PC-9 (cell line): ENCODE data around the gene SSH3. TPM values are rescaled to one million over a fixed set of nuclear protein-coding genes. Genes with fewer than 3 reads are reported as not detected.
A peak's percentile ranks its signal among the peaks of the same experiment; 100 is the strongest.

Source experiments
- BruUV-seq: library from RNA; stranded (reverse); fragments of 400-500 nt; replicated peaks from 2 replicates; lab custom pipeline; 2021; lab: Mats Ljungman, UMichigan
- CTCF ChIA-PET: fragments of 300-600 bp; sonication (Branson Sonifier 250); formaldehyde crosslinking; loops from one replicate; lab custom pipeline; 2022; ENCODE audit warnings: antibody characterized with exemption; lab: Charles Lee
- POLR2A ChIA-PET: fragments of 300-600 bp; sonication (Branson Sonifier 250); formaldehyde crosslinking; loops from one replicate; lab custom pipeline; 2022; ENCODE audit warnings: antibody characterized with exemption; ENCODE audit not compliant: unreplicated experiment; lab: Charles Lee
- DNase-seq, 2 experiments: peaks; one replicate each; pipeline versions ENCODE4 v3.0.0 to v3.0.0-alpha.2; 2015 to 2022; ENCODE audit warnings: mixed read lengths in 1 of 2
- H2AFZ ChIP-seq: fragments of 200-600 bp; sonication (generic); 2 replicates; pipeline ENCODE4 v1.8.1; 2017; ENCODE audit warnings: antibody characterized with exemption
- H3F3A ChIP-seq: fragments of 200-600 bp; sonication (generic); 2 replicates; pipeline ENCODE4 v1.8.1; 2017; ENCODE audit warnings: antibody characterized with exemption, mild to moderate bottlenecking, low read depth; ENCODE audit not compliant: insufficient read depth
- H3K27ac ChIP-seq: fragments of 200-600 bp; sonication (generic); 2 replicates; pipeline ENCODE4 v1.6.1; 2016; ENCODE audit warnings: mixed run types
- H3K27me3 ChIP-seq: fragments of 200-600 bp; sonication (generic); 2 replicates; pipeline ENCODE4 v1.6.1; 2016; ENCODE audit warnings: low read depth, mixed run types; ENCODE audit not compliant: insufficient read depth
- H3K36me3 ChIP-seq: fragments of 200-600 bp; sonication (generic); 2 replicates; pipeline ENCODE4 v1.6.1; 2016; ENCODE audit warnings: low read depth, mixed run types
- H3K4me1 ChIP-seq: fragments of 200-600 bp; sonication (generic); replicated peaks from 2 replicates; pipeline ENCODE4 v1.6.1; 2016; ENCODE audit warnings: mixed run types; ENCODE audit not compliant: insufficient read depth
- H3K4me2 ChIP-seq: fragments of 200-600 bp; sonication (generic); 2 replicates; pipeline ENCODE4 v1.6.1; 2017; ENCODE audit warnings: mixed run types
- H3K4me3 ChIP-seq: fragments of 200-600 bp; sonication (generic); 2 replicates; pipeline ENCODE4 v1.6.1; 2016; ENCODE audit warnings: mixed run types
- H3K79me2 ChIP-seq: fragments of 200-600 bp; sonication (generic); 2 replicates; pipeline ENCODE4 v1.6.1; 2017; ENCODE audit warnings: low read depth, mixed run types
- H3K9me2 ChIP-seq: fragments of 200-600 bp; sonication (generic); 2 replicates; pipeline ENCODE4 v1.8.1; 2017; ENCODE audit warnings: mild to moderate bottlenecking; ENCODE audit not compliant: insufficient read depth
- H3K9me3 ChIP-seq: fragments of 200-600 bp; sonication (generic); 2 replicates; pipeline ENCODE4 v1.8.1; 2016; ENCODE audit warnings: low read depth; ENCODE audit not compliant: insufficient read depth
- H4K20me1 ChIP-seq: fragments of 200-600 bp; sonication (generic); 2 replicates; pipeline ENCODE4 v1.8.1; 2017; ENCODE audit not compliant: insufficient read depth
- EZH2 ChIP-seq: fragments of 200-600 bp; sonication (generic); IDR thresholded peaks from 2 replicates; pipeline ENCODE4 v1.8.0; 2017; ENCODE audit warnings: antibody characterized with exemption, low read depth
- intact Hi-C: fragments of 100-400 bp; cut with micrococcal nuclease; formaldehyde crosslinking; loops from one replicate; pipeline ENCODE4 v1.10.0; 2022; ENCODE audit not compliant: unreplicated experiment
- total RNA-seq: library from RNA; stranded (reverse); gene quantifications from 2 replicates; pipeline ENCODE4 v1.2.3, GENCODE V29; 2021
- TF ChIP-seq, protein P1 (sequence below): fragments of 200-600 bp; sonication (generic); conservative IDR thresholded peaks from 2 replicates; pipeline ENCODE4 v1.6.1; 2017; ENCODE audit warnings: mixed run types, antibody characterized with exemption, mild to moderate bottlenecking, moderate library complexity

The SSH3 gene
- total RNA-seq, 1 experiment from 2014 or later: 124 TPM

DNA sequence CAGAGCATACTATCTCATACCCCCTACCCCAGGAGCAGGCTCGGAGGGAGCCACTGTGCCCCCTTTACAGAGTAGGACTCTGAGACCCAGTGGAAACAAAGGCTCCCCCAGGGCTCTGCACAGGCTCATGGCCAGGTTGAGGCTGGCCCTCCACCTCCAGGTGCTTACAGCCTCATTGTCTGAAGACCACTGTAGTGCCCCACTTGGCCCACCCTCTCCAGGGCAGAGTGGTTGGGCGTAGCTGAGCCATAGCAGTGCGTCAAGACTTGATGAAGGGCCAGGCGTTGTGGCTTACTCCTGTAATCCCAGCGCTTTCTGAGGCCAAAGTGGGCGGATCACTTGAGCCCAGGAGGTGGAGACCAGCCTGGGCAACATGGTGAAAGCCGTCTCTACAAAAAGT lies 12.5 kb upstream of the SSH3 start:
- Histone ChIP-seq H3K27ac (no peak overlapping the region), H3K4me1 (peaks cover 54% of the 10 kb centered on the region), H3F3A (peaks cover 62% of the 10 kb centered on the region), H3K79me2 (peaks cover 51% of the 10 kb centered on the region), H3K9me2 (no peaks in the 10 kb centered on the region), H2AFZ (no peak overlapping the region), H3K27me3 (no peaks in the 10 kb centered on the region), H3K9me3 (peaks cover 4% of the 10 kb centered on the region), H3K4me2 (peak overlapping the region; percentile 98), H4K20me1 (no peaks in the 10 kb centered on the region), H3K36me3 (peaks cover 35% of the 10 kb centered on the region), H3K4me3 (0 out of 2 replicates have a peak overlapping the region, but pooled peaks have one; percentile 81)
- POLR2A ChIA-PET: no interaction called here
- intact Hi-C loops: no loop called here
- CTCF ChIA-PET: no interaction called here
- BruUV-seq: no TSS peak
- no peak for TF ChIP-seq EZH2
- TF ChIP-seq, protein P1, sequence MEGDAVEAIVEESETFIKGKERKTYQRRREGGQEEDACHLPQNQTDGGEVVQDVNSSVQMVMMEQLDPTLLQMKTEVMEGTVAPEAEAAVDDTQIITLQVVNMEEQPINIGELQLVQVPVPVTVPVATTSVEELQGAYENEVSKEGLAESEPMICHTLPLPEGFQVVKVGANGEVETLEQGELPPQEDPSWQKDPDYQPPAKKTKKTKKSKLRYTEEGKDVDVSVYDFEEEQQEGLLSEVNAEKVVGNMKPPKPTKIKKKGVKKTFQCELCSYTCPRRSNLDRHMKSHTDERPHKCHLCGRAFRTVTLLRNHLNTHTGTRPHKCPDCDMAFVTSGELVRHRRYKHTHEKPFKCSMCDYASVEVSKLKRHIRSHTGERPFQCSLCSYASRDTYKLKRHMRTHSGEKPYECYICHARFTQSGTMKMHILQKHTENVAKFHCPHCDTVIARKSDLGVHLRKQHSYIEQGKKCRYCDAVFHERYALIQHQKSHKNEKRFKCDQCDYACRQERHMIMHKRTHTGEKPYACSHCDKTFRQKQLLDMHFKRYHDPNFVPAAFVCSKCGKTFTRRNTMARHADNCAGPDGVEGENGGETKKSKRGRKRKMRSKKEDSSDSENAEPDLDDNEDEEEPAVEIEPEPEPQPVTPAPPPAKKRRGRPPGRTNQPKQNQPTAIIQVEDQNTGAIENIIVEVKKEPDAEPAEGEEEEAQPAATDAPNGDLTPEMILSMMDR: no peak
- DNase-seq: no peak

DNA sequence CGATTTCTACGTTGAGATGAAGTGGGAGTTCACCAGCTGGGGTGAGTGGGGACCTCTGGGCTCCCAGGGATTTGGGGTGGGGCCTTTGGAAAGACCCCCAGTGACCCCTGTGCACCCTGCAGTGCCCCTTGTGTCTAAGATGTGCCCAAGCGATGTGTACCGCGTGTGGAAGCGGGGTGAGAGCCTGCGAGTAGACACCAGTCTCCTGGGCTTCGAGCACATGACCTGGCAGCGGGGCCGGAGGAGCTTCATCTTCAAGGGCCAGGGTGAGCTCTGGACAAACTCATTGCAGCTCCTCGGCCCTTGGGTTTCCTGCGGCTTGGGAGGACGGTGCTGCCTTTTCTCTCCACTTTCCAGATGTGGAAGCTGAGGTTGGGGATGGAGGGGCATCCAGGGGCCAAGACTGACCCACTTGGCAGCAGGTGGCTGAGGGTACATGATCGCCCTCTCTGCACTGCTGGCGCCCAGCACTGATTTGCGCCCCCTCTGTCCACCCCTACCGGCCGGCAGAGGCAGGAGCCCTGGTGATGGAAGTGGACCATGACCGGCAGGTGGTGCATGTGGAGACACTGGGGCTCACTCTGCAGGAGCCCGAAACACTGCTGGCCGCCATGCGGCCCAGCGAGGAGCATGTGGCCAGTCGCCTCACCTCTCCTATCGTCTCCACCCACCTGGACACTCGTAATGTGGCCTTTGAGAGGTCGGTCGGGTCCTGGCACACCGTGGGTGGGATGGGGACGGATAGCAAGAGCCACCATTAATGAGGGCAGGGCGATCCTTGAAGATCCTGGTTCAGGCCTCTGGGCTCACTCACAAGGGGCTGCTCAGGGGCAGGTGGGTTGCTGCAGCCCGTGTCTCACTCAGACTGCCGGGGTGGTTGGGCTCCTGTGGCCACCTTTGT lies 11.6 kb upstream of the SSH3 start:
- TF ChIP-seq EZH2: no peak
- TF ChIP-seq, protein P1: no peak
- intact Hi-C loops: no loop called here
- peaks cover 63% of the 10 kb centered on the region for H3F3A ChIP-seq
- BruUV-seq: no TSS peak
- H3K4me1 ChIP-seq: peaks cover 54% of the 10 kb centered on the region
- ChIA-PET POLR2A (no interaction called here), CTCF (no interaction called here)
- no peak for DNase-seq
- H3K4me2 ChIP-seq: peak overlapping the region; percentile 60
- H3K4me3 ChIP-seq: no peak overlapping the region
- H3K27me3 ChIP-seq: no peaks in the 10 kb centered on the region
- H3K36me3 ChIP-seq: peaks cover 41% of the 10 kb centered on the region
- H2AFZ ChIP-seq: no peak overlapping the region
- no peaks in the 10 kb centered on the region for H4K20me1 ChIP-seq
- peaks cover 8% of the 10 kb centered on the region for H3K9me3 ChIP-seq
- H3K79me2 ChIP-seq: peaks cover 61% of the 10 kb centered on the region
- peak overlapping the region; percentile 67 for H3K27ac ChIP-seq
- no peaks in the 10 kb centered on the region for H3K9me2 ChIP-seq

DNA sequence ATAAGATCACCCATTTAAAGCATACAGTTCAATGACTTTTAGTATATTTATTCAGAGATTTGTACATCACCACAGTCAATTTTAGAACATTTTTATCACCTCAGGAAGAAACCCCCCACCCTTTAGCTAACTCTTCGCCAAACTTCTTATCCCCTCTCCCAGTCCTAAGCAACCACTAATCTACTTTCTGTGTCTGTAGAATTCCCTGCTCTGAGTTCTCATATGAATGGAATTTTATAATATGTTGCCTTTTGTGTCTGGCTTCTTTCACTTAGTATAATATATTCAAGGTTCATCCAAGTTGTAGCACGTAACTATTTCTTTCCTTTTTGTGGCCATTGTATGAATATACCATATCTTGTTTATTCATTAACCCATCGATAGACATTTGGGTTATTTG lies 10.7 kb upstream of the SSH3 start:
- CTCF ChIA-PET: interaction anchor here (1.0 kb wide), 1 partner anchor 11 kb away, joined by 4 read pairs; the partner anchor contains the start of gene SSH3

More for the DNA sequence above, 10.7 kb upstream of the SSH3 start:
- peaks cover 62% of the 10 kb centered on the region for H3K79me2 ChIP-seq
- no peak for TF ChIP-seq EZH2
- TF ChIP-seq, protein P1: no peak
- H3K27me3 ChIP-seq: no peaks in the 10 kb centered on the region
- no peak overlapping the region for H2AFZ ChIP-seq
- no peaks in the 10 kb centered on the region for H3K9me2 ChIP-seq
- BruUV-seq: no TSS peak
- POLR2A ChIA-PET: interaction anchor here (0.7 to 0.8 kb wide), 2 partner anchors 10 to 237 kb away, joined by 4 to 13 read pairs; partner anchors contain the start of gene SSH3
- H3K27ac ChIP-seq: peak overlapping the region; percentile 67
- H3K9me3 ChIP-seq: peaks cover 8% of the 10 kb centered on the region
- H3K4me3 ChIP-seq: peak overlapping the region; percentile 0; the same call in 1 of the 2 replicates
- H3F3A ChIP-seq: peaks cover 53% of the 10 kb centered on the region
- DNase-seq: no peak
- intact Hi-C loops: no loop called here
- peak overlapping the region; percentile 60 for H3K4me2 ChIP-seq
- H3K36me3 ChIP-seq: peaks cover 45% of the 10 kb centered on the region
- no peaks in the 10 kb centered on the region for H4K20me1 ChIP-seq
- peaks cover 45% of the 10 kb centered on the region for H3K4me1 ChIP-seq
